ENCODE measurements around the gene HOXA3.

The HOXA3 gene

DNA sequence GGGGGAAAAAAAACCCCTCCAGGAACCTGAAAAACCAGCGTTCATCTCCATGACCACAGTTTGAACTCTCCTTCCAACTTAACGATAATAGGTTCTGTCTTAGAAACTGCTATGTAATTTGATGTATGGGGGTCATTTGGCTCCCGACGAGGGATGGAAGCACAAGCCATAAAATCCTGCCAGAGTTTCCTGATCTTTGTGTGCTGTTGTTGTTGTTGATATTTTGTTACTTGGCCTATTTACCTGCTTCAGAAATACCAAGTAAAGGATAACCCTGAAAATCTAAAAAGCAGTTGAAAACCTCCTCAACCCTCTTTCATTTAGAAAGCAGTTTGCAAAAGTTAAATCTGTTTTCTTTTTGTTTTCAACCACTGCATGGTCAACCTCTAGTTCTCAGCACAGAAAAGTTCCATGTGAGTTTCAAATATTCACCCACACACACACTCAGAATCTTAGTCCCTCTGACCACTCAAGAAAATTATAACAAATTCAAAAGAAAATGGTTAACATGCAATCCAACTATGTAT lies 40.6 kb downstream of the HOXA3 start:
- DNase-seq = no peak

DNA sequence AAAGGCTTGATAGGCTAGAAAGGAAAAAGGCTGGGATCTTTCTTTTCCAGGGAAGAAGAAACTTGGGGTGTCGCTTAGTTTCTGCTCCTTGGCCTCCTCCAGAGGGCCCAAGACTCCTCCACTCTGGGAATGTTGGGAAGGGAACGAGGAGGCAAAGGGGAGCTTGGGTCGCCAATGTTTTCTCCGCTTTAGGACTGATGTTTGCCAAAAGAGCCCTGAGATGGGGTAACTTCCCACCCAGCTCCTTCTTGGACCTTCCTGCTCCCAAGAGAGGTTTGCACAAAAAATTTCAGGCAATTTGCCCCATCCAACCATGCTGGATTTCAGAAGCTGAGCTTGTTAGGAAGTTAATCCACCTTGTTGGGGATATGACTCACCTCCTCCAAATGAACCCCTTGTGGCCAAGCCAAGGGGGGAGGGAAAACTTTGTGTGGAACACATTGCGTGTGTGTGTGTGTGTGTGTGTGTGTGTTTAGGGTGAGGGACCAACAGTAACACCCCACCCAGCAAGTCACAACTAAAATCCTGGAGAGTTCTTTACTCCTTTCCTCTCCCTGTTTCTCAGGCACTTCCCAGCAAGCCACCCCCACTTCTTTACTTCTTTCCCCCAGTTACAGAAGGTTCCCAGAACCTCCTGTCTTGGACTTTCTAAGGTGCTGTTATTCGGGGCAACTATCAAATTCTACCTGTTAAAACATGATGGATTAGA lies 41.2 kb downstream of the HOXA3 start:
- no peak for DNase-seq

DNA sequence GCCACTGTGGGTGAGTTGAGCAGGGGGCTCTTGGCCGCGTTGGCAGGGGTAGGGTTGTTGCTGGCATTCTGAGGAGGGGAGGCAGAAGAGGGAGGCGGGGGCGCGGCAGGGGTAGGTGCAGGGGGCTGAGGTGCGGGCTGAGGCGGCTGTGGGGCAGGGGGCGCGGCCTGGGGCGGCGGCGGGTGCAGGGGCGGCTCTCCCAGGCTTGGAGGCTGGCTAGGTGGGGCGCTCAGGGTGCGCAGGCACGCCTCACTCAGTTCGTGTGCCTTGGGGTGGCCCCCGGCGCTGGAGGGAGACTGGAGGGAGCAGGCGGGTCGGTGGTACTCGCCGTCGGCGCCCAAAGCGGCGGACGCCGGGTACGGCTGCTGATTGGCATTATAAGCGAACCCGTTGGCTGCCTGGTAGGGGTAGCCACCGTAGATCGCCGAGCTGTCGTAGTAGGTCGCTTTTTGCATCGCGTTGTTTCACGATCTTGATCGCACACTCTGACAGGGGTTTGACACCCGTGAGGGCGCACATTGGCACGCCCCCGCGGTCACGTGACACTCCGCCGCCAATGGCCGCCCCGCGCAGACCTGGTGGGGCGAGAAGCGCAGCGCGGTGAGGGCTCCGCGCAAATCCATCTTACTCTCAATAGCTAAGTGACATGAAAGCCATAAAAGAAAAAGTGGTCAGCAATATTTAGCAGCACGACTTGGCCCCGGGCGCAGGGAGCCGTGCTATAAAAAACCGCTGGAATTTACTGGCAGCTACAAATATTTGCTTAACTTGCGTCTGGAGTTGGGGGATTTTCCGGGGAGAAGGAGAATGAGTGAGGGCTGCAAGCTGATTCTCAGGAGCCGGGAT lies 42.0 kb downstream of the HOXA3 start:
- DNase-seq = no peak

DNA sequence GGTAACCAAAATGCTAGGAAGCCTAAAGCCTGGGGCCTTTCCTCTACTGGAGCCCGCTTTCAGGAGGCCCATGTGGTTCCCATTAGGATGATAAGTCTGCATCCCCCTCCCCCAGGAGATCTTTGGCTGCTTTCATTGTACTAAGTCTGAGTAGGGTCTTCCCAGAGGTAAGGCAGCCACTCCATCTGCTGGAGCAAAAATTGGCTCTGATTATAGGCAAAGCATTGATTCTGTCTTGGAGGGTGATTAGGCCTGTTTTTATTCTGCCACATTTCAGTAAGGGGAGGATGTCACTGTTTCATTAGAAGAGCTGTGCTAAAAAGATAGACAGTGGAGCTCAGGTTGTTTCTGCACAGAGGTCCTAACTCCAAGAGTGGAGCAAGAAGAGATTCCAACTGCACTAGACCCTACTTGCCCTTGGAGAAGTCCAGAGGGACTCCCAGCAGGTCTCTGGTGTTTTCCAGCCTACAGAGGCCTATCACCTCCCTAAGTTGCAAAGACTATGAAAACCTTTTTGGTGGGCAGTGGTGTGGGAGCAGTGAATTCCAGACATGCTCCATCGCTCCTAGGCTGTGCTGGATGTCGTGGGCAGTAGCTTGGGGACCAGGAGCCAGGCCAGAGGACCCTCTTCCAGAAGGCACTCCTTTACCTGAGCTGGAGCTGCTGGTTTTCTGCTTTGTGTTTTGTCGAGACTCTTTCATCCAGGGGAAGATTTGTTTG lies 42.8 kb downstream of the HOXA3 start:
- DNase-seq = no peak

DNA sequence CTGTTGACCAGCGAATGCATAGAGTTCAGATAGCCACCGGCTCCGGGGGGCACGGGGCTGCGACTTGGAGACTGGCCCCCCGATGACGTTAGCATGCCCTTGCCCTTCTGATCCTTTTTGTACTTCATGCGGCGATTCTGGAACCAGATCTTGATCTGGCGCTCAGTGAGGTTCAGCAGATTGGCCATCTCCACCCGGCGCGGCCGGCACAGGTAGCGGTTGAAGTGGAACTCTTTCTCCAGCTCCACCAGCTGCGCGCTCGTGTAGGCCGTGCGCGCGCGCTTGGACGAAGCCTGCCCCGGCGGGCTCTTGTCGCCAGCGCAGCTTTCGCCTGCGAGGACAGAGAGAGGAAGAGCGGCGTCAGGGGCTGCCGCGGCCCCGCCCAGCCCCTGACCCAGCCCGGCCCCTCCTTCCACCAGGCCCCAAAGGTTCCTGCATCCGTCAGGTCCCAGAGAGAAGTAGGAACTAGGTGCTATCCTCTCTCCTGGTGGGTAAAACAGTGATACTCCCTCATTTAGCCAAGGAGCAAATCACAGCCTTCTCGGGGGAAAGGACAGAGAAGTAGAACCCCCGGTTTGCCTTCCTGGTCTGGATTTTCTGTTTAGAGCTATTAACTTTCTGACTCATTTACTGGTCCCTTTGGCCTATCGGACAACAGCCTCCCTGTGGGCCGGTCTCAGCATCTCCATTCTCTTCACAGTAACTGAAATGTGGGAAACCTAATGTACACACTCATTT lies 43.8 kb downstream of the HOXA3 start:
- no peak for DNase-seq

DNA sequence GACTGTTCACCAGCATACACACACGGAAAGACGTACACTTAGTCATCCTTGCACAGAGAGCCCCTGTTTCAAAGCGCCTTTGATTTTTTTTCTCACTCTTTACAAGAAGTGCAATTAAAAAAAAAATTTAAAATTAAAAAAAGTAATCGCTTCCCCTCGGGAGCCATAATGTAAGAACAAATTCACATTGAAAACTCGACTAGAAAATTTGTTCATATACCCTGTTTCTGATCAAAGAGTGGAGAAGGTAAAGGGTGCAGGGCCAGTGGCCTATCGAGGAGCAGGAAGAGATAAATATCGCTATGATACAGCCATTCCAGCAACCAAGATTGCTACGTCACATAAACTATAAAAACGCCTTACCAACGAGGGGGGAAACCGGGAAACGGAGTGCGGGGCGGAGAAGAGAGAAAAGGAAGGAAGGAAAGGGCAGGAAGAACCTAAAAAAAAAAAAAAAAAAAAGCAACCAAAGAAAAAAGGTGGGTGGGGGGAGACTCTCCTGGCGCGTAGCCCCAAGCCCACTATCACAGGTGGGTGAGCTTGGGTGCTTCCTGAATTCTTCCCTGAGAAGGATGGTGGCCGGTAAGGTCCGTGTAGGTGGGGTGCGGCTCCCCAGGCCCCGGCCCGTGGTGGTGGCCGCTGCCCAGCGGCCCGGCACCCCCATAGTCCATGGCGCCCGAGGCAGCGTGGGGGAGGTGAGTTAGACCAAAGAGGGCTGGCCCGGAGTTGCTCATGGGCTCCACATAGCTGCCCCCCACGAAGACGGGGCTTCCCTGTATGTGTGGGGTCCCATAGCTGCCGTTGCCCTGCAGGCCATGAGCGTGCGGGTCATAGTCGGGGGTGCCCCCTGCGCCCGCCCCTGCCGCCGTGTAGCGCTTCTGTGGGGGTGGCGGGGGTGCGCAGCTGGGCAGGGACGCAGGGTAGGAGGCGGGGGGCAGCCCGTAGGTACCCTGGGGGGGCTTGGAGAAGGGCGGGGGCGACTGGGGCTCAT lies 44.7 kb downstream of the HOXA3 start:
- no peak for DNase-seq

DNA sequence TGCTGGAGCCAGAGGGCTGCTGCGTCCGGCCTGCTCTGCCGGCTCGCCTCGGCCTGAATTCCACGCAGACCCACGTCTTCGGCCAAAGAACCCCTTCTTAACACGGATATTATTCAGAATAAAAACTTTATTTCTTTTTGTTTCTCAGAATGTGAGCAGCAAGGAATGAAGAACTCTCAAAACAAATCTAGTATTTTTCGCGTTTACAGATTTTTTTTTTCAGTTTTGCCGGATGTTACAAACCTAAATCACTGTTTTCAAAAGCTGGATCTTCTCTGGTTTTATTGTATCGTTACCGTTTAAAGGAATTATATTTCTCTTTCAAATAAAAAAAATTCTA lies 45.5 kb downstream of the HOXA3 start:
- DNase-seq = no peak

DNA sequence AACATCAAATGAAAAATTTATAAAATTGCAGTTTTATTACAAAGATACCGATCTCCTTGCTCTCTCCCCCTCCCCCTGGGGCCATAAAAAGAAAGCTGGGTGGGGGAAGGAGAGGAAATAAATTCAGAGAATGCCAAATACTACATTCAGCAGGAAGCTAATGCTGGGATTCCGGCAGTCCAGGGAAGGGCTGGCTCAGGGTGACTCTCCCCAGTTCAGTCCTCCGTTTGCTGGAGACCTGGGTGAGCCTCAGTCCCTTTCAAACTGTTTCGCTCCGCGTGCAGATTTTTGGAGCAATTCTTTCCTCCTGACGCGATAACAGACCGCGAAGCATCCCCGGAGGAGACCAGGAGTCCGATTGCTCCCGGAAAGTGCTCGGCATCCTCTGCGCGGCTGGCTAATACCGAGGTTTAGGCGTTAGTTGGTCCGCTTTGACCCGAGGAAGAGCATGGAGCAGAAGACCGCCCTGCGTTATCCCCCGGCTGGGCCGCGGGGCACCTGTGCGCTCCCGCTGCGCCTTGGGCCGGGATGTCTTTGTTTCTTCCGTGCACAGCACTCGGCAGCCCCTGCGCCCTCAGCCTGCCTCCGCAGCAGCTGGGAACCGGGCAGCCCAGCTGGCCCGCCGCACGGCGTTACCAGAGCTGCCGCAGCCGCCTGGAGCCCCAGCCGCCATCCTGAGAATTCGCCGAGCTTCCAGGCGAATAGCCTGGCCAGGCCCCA lies 46.0 kb downstream of the HOXA3 start:
- DNase-seq = no peak

DNA sequence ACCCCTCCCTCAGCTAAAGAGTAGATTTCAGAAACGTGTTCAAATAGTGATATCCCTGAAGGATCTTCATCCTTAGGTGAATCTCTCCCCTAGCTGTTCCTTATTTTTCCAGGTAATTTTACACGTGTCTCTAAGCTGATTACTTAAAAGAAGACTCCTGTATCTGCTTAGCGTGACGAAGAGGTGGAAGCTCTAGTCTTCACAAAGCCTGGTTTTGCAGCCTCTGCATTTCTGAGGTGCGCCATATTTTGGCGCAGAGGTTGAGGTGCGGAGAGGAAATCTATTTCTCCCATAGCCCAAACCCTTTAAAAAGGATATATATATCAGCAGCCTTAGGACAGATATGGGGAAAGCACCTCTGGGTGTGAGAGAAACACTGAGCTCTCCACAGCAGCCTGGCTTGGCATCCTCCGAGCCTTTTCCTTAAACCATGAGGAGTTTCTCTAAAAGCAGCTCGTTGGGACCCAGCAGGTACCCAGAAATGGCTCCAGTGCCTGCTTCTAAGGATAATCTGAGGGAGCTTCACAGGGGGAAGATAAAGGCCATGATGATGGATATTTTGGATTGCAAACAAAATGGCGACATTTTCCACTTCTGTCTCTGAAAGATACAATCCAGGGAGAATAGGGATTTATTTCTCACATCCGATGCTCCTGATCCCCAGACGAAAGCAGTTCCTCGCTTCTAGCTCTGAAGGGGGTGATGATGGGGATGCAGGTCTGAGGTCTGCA lies 46.9 kb downstream of the HOXA3 start:
- no peak for DNase-seq

DNA sequence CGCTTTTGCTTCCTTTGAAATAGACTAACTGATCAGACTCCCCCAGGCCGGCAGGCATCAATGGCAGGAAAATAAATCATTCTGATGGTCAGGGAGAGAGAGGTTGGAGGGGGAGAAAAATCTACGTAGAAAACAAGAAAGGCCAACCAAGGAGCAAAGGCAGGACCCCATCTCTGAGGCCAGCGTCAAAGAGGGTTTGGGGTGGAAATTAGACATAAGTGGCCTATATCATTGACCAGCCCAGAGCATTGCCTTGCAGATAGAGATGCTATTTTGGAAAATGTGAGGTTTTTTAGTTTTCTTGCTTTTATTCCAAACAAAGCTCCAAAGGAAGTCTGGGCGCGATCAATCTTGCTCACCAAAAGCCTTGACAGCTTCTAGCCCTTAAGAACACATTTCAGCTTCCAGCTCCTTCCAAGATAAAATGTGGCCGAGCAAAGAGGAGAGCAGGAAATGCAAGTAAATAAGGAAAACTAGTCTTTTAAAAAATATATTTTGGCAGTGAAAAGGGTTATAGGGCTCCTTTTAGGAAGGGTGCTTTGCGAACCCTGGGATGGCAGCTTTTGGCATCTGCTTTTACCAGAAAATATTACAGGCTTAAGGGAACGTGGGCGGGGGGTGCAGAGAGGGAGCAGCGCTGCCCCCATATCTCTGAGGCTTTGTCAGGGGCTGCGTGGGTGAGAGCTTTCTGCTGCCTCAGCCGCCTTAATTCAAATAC lies 47.9 kb downstream of the HOXA3 start:
- no peak for DNase-seq

DNA sequence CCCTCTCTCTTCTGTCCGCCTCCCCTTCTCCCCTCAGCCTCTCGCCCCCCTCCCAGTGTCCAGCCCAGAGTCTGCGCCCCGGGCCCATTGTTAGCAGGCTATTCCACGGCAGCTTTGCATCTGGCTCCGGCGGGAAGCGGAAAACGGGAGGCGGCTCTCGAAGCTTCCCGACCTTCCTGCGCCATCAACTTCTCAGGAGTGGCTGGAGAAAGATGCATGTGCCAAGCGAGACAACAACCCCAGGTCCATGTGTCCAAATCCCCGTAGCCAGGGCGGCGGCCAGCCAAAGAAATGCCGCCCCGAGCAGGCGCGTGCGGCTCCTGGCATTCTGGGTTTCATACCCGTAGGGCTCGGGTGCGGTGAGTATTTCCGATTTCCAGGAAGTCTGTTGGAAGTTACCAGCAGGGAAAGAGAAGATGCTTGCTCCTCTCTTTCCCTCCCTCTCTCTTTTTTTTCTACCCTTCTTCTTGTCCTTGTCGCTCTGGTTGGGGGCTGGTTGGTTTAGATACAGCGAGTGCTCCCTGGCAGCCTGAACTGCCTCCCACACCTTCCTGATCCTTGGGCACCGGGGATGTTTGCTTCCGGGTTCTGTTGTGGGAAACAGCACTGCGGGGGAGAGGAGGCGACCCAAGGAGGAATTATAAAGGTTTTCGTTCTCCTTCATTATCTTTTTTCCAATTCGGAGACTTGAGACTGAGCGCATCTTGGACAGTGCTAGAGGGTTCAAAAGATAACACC lies 48.7 kb downstream of the HOXA3 start:
- DNase-seq = no peak

DNA sequence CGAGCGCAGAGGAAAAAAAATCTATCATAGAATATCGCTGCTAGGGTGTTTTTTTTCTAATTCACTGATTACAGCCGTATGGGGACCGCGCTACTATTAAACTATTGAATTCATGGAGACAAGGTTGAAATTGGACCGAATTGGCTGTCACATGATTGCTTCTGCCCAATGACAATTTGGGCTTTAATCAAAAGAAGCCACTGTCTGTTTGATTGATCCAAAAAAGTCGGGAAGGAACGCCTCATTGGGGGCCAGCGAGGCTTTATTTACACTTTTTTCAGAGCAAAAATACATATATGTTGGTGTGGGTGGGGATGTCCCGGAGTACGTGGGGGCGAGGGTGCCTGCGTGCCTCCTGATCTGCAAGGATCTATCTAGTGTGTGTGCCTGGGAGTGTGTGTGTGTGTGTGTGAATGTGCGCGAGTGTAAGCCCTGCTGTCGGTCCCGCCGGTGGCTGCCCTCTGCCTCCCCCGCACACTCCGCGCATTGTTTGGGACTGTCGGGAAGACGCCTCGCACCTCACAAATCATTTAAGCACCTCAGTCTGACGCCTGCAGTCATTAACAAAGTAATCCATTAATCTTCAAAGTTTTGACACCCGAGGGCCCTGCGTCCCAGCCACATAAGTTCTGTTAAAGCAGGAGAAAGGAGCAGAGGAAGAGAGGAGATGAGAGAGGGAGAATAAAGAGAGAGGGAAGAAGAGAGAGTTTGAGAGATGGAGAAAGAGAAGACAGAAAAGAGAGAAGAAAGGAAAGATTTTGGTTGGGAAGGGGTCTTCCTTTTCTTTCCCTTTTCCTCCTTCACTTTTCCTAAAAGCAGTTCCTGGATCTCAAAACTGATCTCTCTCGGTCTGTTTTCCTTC lies 49.6 kb downstream of the HOXA3 start, which contains the start of gene HOXA2:
HOXA2 (minus strand) TSS at position 103 of the 862 bp plus-strand sequence. CDS start 183 bp downstream, outside the sequence.
- DNase-seq = no peak

DNA sequence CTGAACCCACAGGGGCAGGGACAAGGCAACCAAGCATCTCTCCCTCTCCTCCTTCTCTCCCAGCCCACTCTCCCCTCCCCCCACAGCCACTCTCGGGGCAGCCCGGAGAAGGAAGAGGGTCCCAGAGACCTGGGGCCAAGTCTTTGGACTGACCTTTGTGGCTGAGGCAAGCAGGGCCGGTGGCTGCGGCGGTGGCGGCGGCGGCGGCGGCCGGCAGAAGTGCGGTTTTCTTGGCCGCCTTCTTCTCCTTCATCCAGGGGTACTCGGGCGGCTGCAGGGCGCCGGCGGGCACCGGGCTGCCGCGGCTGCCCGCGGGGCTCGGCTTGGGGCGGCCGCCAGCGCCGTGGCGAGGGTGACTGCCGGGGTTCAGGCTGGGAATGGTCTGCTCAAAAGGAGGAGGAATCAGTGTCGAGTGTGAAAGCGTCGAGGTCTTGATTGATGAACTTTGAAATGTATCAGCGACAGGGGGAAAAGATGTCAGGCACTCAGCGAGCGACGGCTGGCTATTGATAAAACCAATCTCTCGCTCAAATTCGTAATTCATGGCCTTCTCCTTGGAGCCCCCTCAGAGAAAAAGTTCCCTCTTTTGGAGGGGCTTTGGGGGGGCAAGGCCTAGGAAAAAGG lies 50.3 kb downstream of the HOXA3 start:
- no peak for DNase-seq

DNA sequence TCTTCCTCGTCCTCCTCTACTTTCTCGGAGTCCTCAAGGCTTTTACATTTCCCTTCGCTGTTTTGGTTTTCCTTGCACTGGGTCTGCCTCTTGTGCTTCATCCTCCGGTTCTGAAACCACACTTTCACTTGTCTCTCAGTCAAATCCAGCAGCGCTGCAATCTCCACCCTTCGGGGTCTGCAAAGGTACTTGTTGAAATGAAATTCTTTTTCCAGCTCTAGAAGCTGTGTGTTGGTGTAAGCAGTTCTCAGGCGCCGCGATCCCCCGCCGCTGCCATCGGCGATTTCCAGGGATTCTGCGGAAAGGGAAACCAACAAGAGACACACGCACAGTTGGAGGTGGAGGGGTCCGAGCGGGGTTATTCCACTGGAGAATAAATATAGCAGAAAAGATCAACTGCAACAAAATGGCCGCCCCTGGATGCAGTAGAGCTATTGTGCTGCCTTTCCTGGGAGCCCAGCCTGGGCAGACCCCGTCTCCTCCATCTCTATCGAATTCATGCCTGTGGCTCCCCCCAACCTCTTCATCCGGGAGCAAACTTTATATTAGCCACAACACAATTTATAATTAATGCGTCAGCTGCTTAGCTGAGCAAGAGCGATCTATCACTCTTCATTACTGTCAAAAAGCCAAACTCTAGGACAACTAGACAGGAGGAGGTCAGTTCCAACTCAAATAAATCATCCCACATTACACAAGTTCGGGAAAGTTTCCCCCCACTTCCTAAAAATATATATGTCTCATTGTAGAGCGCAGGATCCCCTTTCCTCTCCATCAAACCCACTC lies 51.0 kb downstream of the HOXA3 start:
- DNase-seq = no peak

DNA sequence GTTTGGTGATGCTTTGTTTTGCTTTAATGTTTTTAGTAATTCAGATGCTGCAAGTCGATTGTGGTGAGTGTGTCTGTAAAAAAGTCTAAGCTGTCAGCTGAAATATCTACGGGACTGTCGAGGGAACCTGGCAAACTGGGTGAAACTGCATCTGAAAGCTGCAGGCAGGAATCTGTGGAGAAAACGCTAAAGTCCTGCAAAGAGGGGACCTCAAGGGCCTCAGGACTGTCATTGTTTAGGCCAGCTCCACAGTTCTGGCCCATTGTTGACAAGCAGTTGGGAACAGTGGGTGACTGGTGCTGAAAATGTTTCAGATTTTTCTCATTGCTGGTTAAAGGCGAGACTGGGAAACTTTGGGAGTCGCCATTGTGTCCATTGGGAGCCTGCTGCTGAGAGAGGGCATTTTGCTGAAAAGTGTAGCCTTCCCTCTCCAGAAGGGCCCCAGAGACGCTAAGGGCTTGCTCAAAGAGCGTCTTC lies 51.7 kb downstream of the HOXA3 start:
- no peak for DNase-seq

Measured in CD4-positive, alpha-beta T cell treated with Interleukin-17A for 4 hours (primary cell).